Smooth muscle cell (in vitro differentiated cells): ENCODE data around the gene STK40. TPM values are rescaled to one million over a fixed set of nuclear protein-coding genes. Genes with fewer than 3 reads are reported as not detected.

ENCODE experiments used
- DNase-seq: peaks from one replicate; lab custom pipeline; 2025; ENCODE audit not compliant: unreplicated experiment; lab: John Stamatoyannopoulos, UW
- H2AFZ ChIP-seq: fragments of 200-600 bp; sonication (generic); 2 replicates; pipeline ENCODE4 v1.6.0; 2016; ENCODE audit warnings: antibody characterized with exemption, low read depth, mild to moderate bottlenecking
- H3F3A ChIP-seq: fragments of 200-600 bp; sonication (generic); 2 replicates; pipeline ENCODE4 v1.6.0; 2017; ENCODE audit warnings: antibody characterized with exemption, low read depth
- H3K27ac ChIP-seq: fragments of 200-600 bp; sonication (generic); 2 replicates; pipeline ENCODE4 v1.5.1; 2016; ENCODE audit warnings: low read depth, mild to moderate bottlenecking
- H3K27me3 ChIP-seq: fragments of 200-600 bp; sonication (generic); 2 replicates; pipeline ENCODE4 v1.6.1; 2016; ENCODE audit warnings: low read depth, mild to moderate bottlenecking
- H3K36me3 ChIP-seq: fragments of 200-600 bp; sonication (generic); 2 replicates; pipeline ENCODE4 v1.5.1; 2016; ENCODE audit warnings: low read depth
- H3K4me1 ChIP-seq: fragments of 200-600 bp; sonication (generic); 2 replicates; pipeline ENCODE4 v1.5.1; 2016; ENCODE audit warnings: low read depth
- H3K4me2 ChIP-seq: fragments of 200-600 bp; sonication (generic); 2 replicates; pipeline ENCODE4 v1.6.0; 2016; ENCODE audit warnings: mild to moderate bottlenecking
- H3K4me3 ChIP-seq: fragments of 200-600 bp; sonication (generic); 2 replicates; pipeline ENCODE4 v1.5.1; 2016; ENCODE audit warnings: mild to moderate bottlenecking
- H3K79me2 ChIP-seq: fragments of 200-600 bp; sonication (generic); 2 replicates; pipeline ENCODE4 v1.6.0; 2016; ENCODE audit warnings: low read depth, mild to moderate bottlenecking
- H3K9ac ChIP-seq: fragments of 200-600 bp; sonication (generic); 2 replicates; pipeline ENCODE4 v1.6.0; 2016; ENCODE audit warnings: low read depth
- H3K9me3 ChIP-seq: fragments of 200-600 bp; sonication (generic); replicated peaks from 2 replicates; pipeline ENCODE4 v1.5.1; 2016; ENCODE audit warnings: low read depth
- H4K20me1 ChIP-seq: fragments of 200-600 bp; sonication (generic); 2 replicates; pipeline ENCODE4 v1.6.0; 2016; ENCODE audit warnings: low read depth
- WGBS: methylation state at CpG from one replicate; pipeline ENCODE4 v1.1.7; 2016; ENCODE audit warnings: low lambda C conversion rate; 5-methylcytosine and 5-hydroxymethylcytosine counted together
- polyA plus RNA-seq: library from polyadenylated mRNA; unstranded; fragments of >200 nt; fragmentation: Nextera tagmentation; extraction: Ambion mirVana; gene quantifications from 2 replicates; pipeline ENCODE4 v1.2.1, GENCODE V29; 2016
- total RNA-seq: library from RNA; depleted of rRNA; stranded (reverse); fragments of >200 nt; gene quantifications from 2 replicates; pipeline ENCODE4 v1.2.3, GENCODE V29; 2014
- TF ChIP-seq, protein P1 (sequence below): fragments of 200-600 bp; sonication (generic); IDR thresholded peaks from 2 replicates; pipeline ENCODE4 v1.5.1; 2017; ENCODE audit warnings: borderline replicate concordance, mild to moderate bottlenecking, antibody characterized with exemption; ENCODE audit not compliant: insufficient read depth, poor library complexity, severe bottlenecking

STK40 gene
- total and polyA plus RNA-seq, 2 experiments from 2014 or later: 8.4 to 18.8 TPM

DNA sequence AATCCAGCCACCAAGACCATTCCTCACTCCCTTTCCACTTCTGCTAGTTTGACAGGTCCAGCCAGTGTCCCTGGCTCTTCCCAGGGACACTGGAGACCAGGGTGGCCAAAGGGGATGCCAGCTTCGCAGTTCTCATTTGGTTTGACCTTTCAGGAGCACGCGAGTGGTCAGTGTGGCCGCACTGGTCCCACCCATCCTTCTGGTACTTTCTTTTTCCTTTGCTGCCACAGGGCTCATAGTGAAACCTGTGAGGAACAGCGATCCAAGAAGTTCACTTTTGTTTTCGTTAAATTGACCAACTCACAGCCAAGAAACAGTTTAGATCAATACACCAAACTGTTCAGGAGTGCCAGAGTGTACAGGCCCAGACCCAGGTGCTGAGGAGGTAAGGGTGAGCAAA, 47.9 kb downstream of the STK40 start:
- no peaks in the 10 kb centered on the region for H3K27me3 ChIP-seq
- DNase-seq: no peak
- no peaks in the 10 kb centered on the region for H4K20me1 ChIP-seq
- no peaks in the 10 kb centered on the region for H3K79me2 ChIP-seq
- no peaks in the 10 kb centered on the region for H3F3A ChIP-seq
- 94% methylated on average over 6 of the region's 6 CpGs for WGBS
- no peaks in the 10 kb centered on the region for H3K4me1 ChIP-seq
- no peak overlapping the region for H3K4me2 ChIP-seq
- H3K9ac ChIP-seq: no peak overlapping the region
- H3K36me3 ChIP-seq: no peaks in the 10 kb centered on the region
- H2AFZ ChIP-seq: no peak overlapping the region
- no peaks in the 10 kb centered on the region for H3K9me3 ChIP-seq
- no peak overlapping the region for H3K27ac ChIP-seq
- TF ChIP-seq, protein P1, sequence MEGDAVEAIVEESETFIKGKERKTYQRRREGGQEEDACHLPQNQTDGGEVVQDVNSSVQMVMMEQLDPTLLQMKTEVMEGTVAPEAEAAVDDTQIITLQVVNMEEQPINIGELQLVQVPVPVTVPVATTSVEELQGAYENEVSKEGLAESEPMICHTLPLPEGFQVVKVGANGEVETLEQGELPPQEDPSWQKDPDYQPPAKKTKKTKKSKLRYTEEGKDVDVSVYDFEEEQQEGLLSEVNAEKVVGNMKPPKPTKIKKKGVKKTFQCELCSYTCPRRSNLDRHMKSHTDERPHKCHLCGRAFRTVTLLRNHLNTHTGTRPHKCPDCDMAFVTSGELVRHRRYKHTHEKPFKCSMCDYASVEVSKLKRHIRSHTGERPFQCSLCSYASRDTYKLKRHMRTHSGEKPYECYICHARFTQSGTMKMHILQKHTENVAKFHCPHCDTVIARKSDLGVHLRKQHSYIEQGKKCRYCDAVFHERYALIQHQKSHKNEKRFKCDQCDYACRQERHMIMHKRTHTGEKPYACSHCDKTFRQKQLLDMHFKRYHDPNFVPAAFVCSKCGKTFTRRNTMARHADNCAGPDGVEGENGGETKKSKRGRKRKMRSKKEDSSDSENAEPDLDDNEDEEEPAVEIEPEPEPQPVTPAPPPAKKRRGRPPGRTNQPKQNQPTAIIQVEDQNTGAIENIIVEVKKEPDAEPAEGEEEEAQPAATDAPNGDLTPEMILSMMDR: no peak
- no peak overlapping the region for H3K4me3 ChIP-seq

DNA sequence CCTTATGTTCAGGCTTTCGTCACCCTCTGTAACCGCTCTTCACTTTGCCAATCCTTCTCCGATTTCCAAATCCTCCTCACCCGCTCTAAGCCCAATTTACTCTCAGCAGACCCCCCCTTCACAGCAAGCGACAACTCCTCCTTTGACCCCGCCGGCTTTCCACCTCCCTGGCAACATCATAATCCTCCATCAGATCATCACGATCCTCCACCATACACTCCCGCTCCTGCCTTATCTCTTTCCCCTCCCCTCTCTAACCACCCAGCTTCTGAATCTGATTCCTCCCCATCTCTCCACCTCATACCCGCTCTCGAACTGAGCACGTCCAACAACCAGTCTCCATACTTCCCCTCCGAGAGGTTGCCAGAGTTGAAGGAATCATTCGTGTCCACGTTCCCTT, 54.8 kb downstream of the STK40 start:
- TF ChIP-seq, protein P1: no peak
- Histone ChIP-seq H3K4me2 (no peak overlapping the region), H3K9ac (no peak overlapping the region), H3K36me3 (no peaks in the 10 kb centered on the region), H4K20me1 (no peaks in the 10 kb centered on the region), H3K4me3 (no peak overlapping the region), H3K9me3 (no peaks in the 10 kb centered on the region), H3K27ac (no peak overlapping the region), H3K4me1 (no peaks in the 10 kb centered on the region), H3K79me2 (no peaks in the 10 kb centered on the region), H3F3A (no peaks in the 10 kb centered on the region), H3K27me3 (no peaks in the 10 kb centered on the region), H2AFZ (no peak overlapping the region)
- WGBS: 93% methylated on average over 15 of the region's 15 CpGs
- DNase-seq: no peak

DNA sequence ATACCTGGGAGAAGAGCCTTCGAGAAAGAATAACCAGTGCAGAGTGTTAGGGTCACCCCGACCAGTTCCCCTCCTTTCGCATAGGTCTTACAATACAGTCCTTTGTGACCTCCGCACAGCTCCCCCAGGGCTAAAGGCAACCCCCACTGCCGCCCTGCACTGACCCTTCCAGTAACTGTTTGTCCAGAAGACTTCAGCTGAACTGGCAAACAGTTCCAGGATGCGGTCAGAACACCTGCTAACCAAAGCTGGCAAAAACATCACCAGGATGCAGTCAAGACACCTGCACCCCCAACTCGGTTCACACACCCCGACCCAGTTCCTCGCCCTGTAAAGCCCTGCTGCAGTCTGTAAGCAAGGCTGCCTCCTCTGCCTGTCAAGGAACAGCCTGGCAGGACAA, 55.9 kb downstream of the STK40 start:
- H3K4me1 ChIP-seq: peaks cover under 1% of the 10 kb centered on the region
- H3K9me3 ChIP-seq: no peaks in the 10 kb centered on the region
- H3K79me2 ChIP-seq: no peaks in the 10 kb centered on the region
- H3K4me2 ChIP-seq: no peak overlapping the region
- H3K27me3 ChIP-seq: no peaks in the 10 kb centered on the region
- 97% methylated on average over 9 of the region's 9 CpGs for WGBS
- no peaks in the 10 kb centered on the region for H4K20me1 ChIP-seq
- H3F3A ChIP-seq: no peaks in the 10 kb centered on the region
- H3K4me3 ChIP-seq: no peak overlapping the region
- no peak overlapping the region for H3K9ac ChIP-seq
- H3K36me3 ChIP-seq: no peaks in the 10 kb centered on the region
- no peak for DNase-seq
- TF ChIP-seq, protein P1: no peak
- no peak overlapping the region for H3K27ac ChIP-seq
- no peak overlapping the region for H2AFZ ChIP-seq

DNA sequence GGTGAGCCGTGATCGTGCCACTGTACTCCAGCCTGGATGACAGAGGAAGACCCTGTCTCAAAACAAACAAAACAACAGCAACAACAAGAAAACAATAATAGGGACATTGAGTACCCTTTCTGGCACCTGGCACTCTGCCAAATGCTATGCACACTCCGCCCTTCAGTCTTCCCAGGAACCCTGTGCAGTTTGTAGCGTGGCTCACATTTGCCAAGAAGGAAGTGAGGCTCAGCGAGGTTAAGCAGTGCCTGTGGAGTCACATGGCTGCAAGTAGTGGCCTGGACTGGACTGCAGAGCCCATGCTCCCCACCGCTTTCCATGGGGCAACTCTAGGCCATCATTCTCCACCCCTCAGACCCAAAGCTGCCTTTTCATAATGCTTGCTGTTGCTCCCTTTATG, 57.0 kb downstream of the STK40 start:
- Histone ChIP-seq H3K9me3 (no peaks in the 10 kb centered on the region), H3K4me1 (peaks cover 11% of the 10 kb centered on the region), H3K79me2 (no peaks in the 10 kb centered on the region), H3K36me3 (no peaks in the 10 kb centered on the region), H3F3A (peaks cover 5% of the 10 kb centered on the region), H3K4me3 (no peak overlapping the region), H3K27me3 (no peaks in the 10 kb centered on the region), H4K20me1 (no peaks in the 10 kb centered on the region), H2AFZ (no peak overlapping the region), H3K4me2 (no peak overlapping the region), H3K9ac (no peak overlapping the region), H3K27ac (no peak overlapping the region)
- DNase-seq: no peak
- WGBS: 80% methylated on average over 6 of the region's 6 CpGs
- TF ChIP-seq, protein P1: no peak
